A673 (cell line): ENCODE measurements around the gene NAT9.

Experiments
- EZH2 ChIP-seq: fragments of 200-600 bp; sonication (generic); IDR thresholded peaks from 2 replicates; pipeline ENCODE4 v1.6.1; 2017; ENCODE audit warnings: borderline replicate concordance, low read depth, mild to moderate bottlenecking, mixed read lengths, antibody characterized with exemption, low read length; ENCODE audit not compliant: poor library complexity, severe bottlenecking
- TF ChIP-seq, protein P1 (sequence below): fragments of 300-800, 200-600 bp; sonication (generic); conservative IDR thresholded peaks from 2 replicates; pipeline ENCODE4 v1.5.1; 2017; ENCODE audit warnings: low read depth, mild to moderate bottlenecking, antibody characterized with exemption, low read length, moderate library complexity, mixed read lengths

DNA sequence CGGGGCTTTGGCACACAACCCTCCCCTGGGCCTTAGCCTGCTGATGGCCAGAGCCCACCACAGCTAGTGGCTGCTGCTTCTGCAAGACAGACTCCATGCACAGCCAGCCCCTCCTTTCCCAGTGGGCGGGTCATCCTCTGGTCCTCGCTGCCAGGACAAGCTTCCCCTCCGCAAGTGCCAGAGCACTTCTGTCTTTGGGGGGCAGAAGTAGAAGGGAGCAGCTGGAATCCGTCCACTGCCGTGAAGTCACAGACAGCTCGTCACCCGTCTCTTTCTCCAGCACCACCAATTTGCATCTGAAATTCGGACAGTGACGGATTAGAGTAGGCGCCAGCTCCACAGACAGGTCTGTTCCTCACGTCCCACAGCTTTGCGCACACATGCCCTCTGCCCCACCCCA is 31.3 kb upstream of the NAT9 start:
- TF ChIP-seq, protein P1, sequence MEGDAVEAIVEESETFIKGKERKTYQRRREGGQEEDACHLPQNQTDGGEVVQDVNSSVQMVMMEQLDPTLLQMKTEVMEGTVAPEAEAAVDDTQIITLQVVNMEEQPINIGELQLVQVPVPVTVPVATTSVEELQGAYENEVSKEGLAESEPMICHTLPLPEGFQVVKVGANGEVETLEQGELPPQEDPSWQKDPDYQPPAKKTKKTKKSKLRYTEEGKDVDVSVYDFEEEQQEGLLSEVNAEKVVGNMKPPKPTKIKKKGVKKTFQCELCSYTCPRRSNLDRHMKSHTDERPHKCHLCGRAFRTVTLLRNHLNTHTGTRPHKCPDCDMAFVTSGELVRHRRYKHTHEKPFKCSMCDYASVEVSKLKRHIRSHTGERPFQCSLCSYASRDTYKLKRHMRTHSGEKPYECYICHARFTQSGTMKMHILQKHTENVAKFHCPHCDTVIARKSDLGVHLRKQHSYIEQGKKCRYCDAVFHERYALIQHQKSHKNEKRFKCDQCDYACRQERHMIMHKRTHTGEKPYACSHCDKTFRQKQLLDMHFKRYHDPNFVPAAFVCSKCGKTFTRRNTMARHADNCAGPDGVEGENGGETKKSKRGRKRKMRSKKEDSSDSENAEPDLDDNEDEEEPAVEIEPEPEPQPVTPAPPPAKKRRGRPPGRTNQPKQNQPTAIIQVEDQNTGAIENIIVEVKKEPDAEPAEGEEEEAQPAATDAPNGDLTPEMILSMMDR: no peak
- TF ChIP-seq EZH2: no peak
